ENCODE data around the gene ACE. TPM values are rescaled to one million over a fixed set of nuclear protein-coding genes. Genes with fewer than 3 reads are reported as not detected.

The ACE gene
- total RNA-seq, 1 donor from 2014 or later, result 9.6 TPM

- TF ChIP-seq, protein P1, sequence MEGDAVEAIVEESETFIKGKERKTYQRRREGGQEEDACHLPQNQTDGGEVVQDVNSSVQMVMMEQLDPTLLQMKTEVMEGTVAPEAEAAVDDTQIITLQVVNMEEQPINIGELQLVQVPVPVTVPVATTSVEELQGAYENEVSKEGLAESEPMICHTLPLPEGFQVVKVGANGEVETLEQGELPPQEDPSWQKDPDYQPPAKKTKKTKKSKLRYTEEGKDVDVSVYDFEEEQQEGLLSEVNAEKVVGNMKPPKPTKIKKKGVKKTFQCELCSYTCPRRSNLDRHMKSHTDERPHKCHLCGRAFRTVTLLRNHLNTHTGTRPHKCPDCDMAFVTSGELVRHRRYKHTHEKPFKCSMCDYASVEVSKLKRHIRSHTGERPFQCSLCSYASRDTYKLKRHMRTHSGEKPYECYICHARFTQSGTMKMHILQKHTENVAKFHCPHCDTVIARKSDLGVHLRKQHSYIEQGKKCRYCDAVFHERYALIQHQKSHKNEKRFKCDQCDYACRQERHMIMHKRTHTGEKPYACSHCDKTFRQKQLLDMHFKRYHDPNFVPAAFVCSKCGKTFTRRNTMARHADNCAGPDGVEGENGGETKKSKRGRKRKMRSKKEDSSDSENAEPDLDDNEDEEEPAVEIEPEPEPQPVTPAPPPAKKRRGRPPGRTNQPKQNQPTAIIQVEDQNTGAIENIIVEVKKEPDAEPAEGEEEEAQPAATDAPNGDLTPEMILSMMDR (IDR thresholded peaks at IDR 0.05), result no peak
- Histone ChIP-seq H3K4me1 (peaks cover 27% of the 10 kb centered on the region), H3K4me3 (no peak overlapping the region), H3K9me3 (no peaks in the 10 kb centered on the region), H3K36me3 (no peaks in the 10 kb centered on the region), H3K27ac (peak overlapping the region; percentile 33), H3K27me3 (no peaks in the 10 kb centered on the region)
- DNase-seq (ENCODE audit: extremely low spot score in 2 of 2), result no peak
- intact Hi-C loops (cut with DNase I), result no loop called here
Observed at GRCh38 chr17:63454915-63455314, 21.9 kb upstream of the ACE start.

DNA sequence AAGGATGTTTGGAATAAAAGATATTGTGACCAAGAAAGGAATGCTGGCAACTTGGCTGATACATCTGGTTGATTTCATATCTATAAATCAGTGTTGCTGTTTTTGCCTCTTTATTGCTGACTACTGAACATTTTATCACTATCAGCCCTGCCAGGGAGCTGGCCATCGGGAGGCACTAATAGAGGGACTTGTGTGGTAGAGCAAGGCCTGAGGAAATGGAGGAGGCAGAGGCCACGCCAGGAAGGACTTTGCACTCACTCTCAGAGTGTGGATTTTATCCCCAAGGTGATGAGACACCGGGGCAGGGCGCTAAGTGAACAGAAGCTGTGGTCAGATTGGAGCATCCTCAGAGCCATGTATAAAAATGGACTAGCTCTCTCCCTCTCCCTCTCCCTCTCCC, 21.4 kb upstream of the ACE start:
- H3K4me1 ChIP-seq, result peaks cover 27% of the 10 kb centered on the region
- no peak overlapping the region for H3K4me3 ChIP-seq
- H3K9me3 ChIP-seq, result no peaks in the 10 kb centered on the region
- intact Hi-C loops (cut with DNase I), result no loop called here
- H3K27me3 ChIP-seq, result no peaks in the 10 kb centered on the region
- DNase-seq (ENCODE audit: extremely low spot score in 2 of 2), result no peak
- TF ChIP-seq POLR2A (IDR thresholded peaks at IDR 0.05) (no peak), POLR2AphosphoS5 (IDR thresholded peaks at IDR 0.05; ENCODE audit: insufficient read depth in 1 of 2, low read depth in 1 of 2) (no peak)
- TF ChIP-seq, protein P1 (IDR thresholded peaks at IDR 0.05), result no peak
- no peaks in the 10 kb centered on the region for H3K36me3 ChIP-seq
- H3K27ac ChIP-seq, result no peak overlapping the region

DNA sequence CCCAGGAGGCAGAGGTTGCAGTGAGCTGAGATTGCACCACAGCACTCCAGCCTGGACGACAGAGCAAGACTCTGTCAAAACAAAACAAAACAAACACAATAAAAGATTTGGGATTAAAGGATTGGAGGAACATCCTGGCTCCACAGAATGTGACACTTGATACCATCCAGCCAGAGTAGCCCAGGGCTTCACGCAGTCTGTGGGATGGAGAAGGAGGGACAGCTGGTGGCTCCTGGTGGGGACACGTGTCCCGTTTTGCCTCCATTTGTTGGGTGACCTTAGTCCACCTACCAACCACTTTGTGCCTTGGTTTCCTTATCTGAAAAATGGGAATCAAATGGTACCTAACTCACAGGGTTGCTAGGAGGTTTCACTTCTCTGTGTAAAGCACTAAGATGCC, 18.4 kb upstream of the ACE start:
- Histone ChIP-seq H3K9me3 (no peaks in the 10 kb centered on the region), H3K27ac (no peak overlapping the region), H3K4me3 (no peak overlapping the region), H3K27me3 (no peaks in the 10 kb centered on the region), H3K36me3 (no peaks in the 10 kb centered on the region), H3K4me1 (peaks cover 31% of the 10 kb centered on the region)
- TF ChIP-seq POLR2AphosphoS5 (IDR thresholded peaks at IDR 0.05; ENCODE audit: insufficient read depth in 1 of 2, low read depth in 1 of 2) (no peak), POLR2A (IDR thresholded peaks at IDR 0.05) (no peak)
- TF ChIP-seq, protein P1 (IDR thresholded peaks at IDR 0.05), result no peak
- intact Hi-C loops (cut with DNase I), result no loop called here
- DNase-seq (ENCODE audit: extremely low spot score in 2 of 2), result no peak

DNA sequence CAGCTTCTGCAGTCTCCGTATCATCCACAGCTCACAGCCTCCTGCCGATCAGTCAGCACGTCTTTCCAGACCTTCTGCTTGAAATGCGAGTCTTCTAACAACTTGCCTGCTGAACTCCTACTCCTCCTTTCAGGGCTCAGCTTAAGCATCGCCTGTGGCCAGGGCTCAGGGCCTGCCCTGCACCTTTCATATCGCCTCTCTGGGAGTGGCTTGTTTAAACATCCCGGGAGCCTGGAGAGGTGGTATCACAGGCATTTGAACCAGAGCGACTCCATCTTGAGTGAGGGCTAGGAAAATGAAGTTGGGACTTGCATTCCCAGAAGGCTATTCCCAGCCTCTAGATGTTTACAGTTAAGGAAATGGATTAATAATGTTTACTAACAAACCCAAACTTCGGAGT, 16.8 kb upstream of the ACE start:
- Histone ChIP-seq H3K36me3 (no peaks in the 10 kb centered on the region), H3K27ac (peak overlapping the region; percentile 18), H3K27me3 (no peaks in the 10 kb centered on the region), H3K9me3 (no peaks in the 10 kb centered on the region), H3K4me1 (peaks cover 18% of the 10 kb centered on the region), H3K4me3 (no peak overlapping the region)
- intact Hi-C loops (cut with DNase I), result no loop called here
- no peak for DNase-seq (ENCODE audit: extremely low spot score in 2 of 2)
- no peak for TF ChIP-seq POLR2A (IDR thresholded peaks at IDR 0.05)

- no peak overlapping the region for H3K27ac ChIP-seq
- H3K9me3 ChIP-seq, result no peaks in the 10 kb centered on the region
- no peak overlapping the region for H3K4me3 ChIP-seq
- no peak for DNase-seq (ENCODE audit: extremely low spot score in 2 of 2)
- intact Hi-C loops (cut with DNase I), result no loop called here
- H3K27me3 ChIP-seq, result no peaks in the 10 kb centered on the region
- no peaks in the 10 kb centered on the region for H3K36me3 ChIP-seq
- peaks cover 14% of the 10 kb centered on the region for H3K4me1 ChIP-seq
- TF ChIP-seq POLR2A (IDR thresholded peaks at IDR 0.05) (no peak), POLR2AphosphoS5 (IDR thresholded peaks at IDR 0.05; ENCODE audit: insufficient read depth in 1 of 2, low read depth in 1 of 2) (no peak)
- TF ChIP-seq, protein P1 (IDR thresholded peaks at IDR 0.05), result no peak
Observed at GRCh38 chr17:63463771-63464170, 13.1 kb upstream of the ACE start.
